Measurements from ENCODE around the gene PADI1. TPM values are rescaled to one million over a fixed set of nuclear protein-coding genes. Genes with fewer than 3 reads are reported as not detected.

PADI1 gene
- total RNA-seq, 6 experiments from 2014 or later: 0.44 to 1.4 (median 0.92) TPM; not detected in 2

- no peak for TF ChIP-seq POLR2A (IDR thresholded peaks at IDR 0.05)
- no peak for TF ChIP-seq CTCF (IDR thresholded peaks at IDR 0.05)
- H3K27me3 ChIP-seq: no peaks in the 10 kb centered on the region
- DNase-seq (peak in 1 of 3 donors; percentile 3), ATAC-seq (no peak)
- WGBS (ENCODE audit: insufficient coverage, low coverage, low lambda C conversion rate, missing lambda C conversion rate): 53% methylated on average over 3 of the region's 7 CpGs
- H3K4me1 ChIP-seq: no peaks in the 10 kb centered on the region
- intact Hi-C loops (cut with DNase I): no loop called here
- no peak overlapping the region for H3K27ac ChIP-seq
- H3K4me3 ChIP-seq: no peak overlapping the region
- H3K36me3 ChIP-seq: no peaks in the 10 kb centered on the region
- no peaks in the 10 kb centered on the region for H3K9me3 ChIP-seq
Measured at GRCh38 chr1:17205652-17206051, 724 bp downstream of the PADI1 start.

GRCh38 chr1:17206196-17206595 is 1.3 kb downstream of the PADI1 start:
- TF ChIP-seq POLR2A (IDR thresholded peaks at IDR 0.05) (no peak), CTCF (IDR thresholded peaks at IDR 0.05) (no peak)
- no peaks in the 10 kb centered on the region for H3K36me3 ChIP-seq
- H3K4me1 ChIP-seq: no peaks in the 10 kb centered on the region
- ATAC-seq (no peak), DNase-seq (peak in 1 of 3 donors; percentile 11)
- H3K4me3 ChIP-seq: no peak overlapping the region
- H3K27me3 ChIP-seq: no peaks in the 10 kb centered on the region
- H3K27ac ChIP-seq: no peak overlapping the region
- intact Hi-C loops (cut with DNase I): no loop called here
- WGBS (ENCODE audit: insufficient coverage, low coverage, low lambda C conversion rate, missing lambda C conversion rate): 54% methylated on average over 4 of the region's 4 CpGs
- H3K9me3 ChIP-seq: no peaks in the 10 kb centered on the region

- Histone ChIP-seq H3K36me3 (no peaks in the 10 kb centered on the region), H3K4me3 (no peak overlapping the region), H3K9me3 (no peaks in the 10 kb centered on the region), H3K4me1 (no peaks in the 10 kb centered on the region), H3K27me3 (no peaks in the 10 kb centered on the region), H3K27ac (no peak overlapping the region)
- intact Hi-C loops (cut with DNase I): no loop called here
- ATAC-seq (peak; percentile 43 to 71 (median 58)), DNase-seq (peak in 1 of 3 donors; percentile 57)
- TF ChIP-seq POLR2A (IDR thresholded peaks at IDR 0.05) (no peak), CTCF (IDR thresholded peaks at IDR 0.05) (no peak)
- 27% methylated on average over 3 of the region's 4 CpGs for WGBS (ENCODE audit: insufficient coverage, low coverage, low lambda C conversion rate, missing lambda C conversion rate)
Measured at GRCh38 chr1:17207046-17207445, 2.1 kb downstream of the PADI1 start.

GRCh38 chr1:17207540-17207939 is 2.6 kb downstream of the PADI1 start:
- Histone ChIP-seq H3K27me3 (no peaks in the 10 kb centered on the region), H3K9me3 (no peaks in the 10 kb centered on the region), H3K4me3 (no peak overlapping the region), H3K4me1 (no peaks in the 10 kb centered on the region), H3K27ac (no peak overlapping the region), H3K36me3 (no peaks in the 10 kb centered on the region)
- TF ChIP-seq POLR2A (IDR thresholded peaks at IDR 0.05): no peak
- no peak for TF ChIP-seq CTCF (IDR thresholded peaks at IDR 0.05)
- intact Hi-C loops (cut with DNase I): no loop called here
- ATAC-seq: peak; percentile 6 to 52 (median 29)
- no peak for DNase-seq
- 60% methylated on average over 1 of the region's 5 CpGs for WGBS (ENCODE audit: insufficient coverage, low coverage, low lambda C conversion rate, missing lambda C conversion rate)

- ATAC-seq (peak in 1 of 4 donors; percentile 52), DNase-seq (no peak)
- H3K4me3 ChIP-seq: no peak overlapping the region
- H3K4me1 ChIP-seq: no peaks in the 10 kb centered on the region
- H3K36me3 ChIP-seq: no peaks in the 10 kb centered on the region
- H3K27ac ChIP-seq: no peak overlapping the region
- WGBS (ENCODE audit: insufficient coverage, low coverage, low lambda C conversion rate, missing lambda C conversion rate): no CpG with 5 or more reads among the region's 2 CpGs
- intact Hi-C loops (cut with DNase I): no loop called here
- H3K27me3 ChIP-seq: no peaks in the 10 kb centered on the region
- no peaks in the 10 kb centered on the region for H3K9me3 ChIP-seq
- no peak for TF ChIP-seq POLR2A (IDR thresholded peaks at IDR 0.05)
- no peak for TF ChIP-seq CTCF (IDR thresholded peaks at IDR 0.05)
Measured at GRCh38 chr1:17207966-17208418, 3.1 kb downstream of the PADI1 start.
